ENCODE results near the gene ERFE. TPM values are rescaled to one million over a fixed set of nuclear protein-coding genes. Genes with fewer than 3 reads are reported as not detected.

The ERFE gene
- total and polyA plus RNA-seq, 2 of the 13 experiments (the other 11 are each of a cell fraction or from before 2014, with no cell fraction given), result 0.09 TPM; not detected in 1

DNA sequence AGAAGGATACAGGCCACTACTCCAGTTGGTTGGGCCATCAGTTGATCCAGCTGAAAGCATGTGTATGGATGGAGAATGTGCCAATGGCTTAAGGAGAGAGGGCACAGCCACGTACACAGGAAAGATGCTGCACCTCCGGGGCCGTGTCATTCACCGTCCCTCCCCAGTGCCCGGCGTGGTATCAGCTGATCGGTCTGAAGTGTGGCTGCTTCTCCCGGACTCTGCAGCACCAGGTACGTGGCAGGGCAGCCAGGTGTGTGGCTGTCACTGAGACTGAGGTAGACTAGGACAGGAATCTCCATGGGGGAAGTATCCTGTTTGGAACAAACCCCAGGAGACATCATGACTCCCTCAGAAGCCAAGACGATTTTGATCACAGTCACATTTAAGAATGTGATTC lies 4.2 kb upstream of the ERFE start:
- Histone ChIP-seq H3K9ac (ENCODE audit: insufficient read depth, low read depth, low read length) (no peak overlapping the region), H3K27ac (ENCODE audit: extremely low read length, insufficient read depth, low read length) (no peak overlapping the region), H3K4me2 (ENCODE audit: low read depth, low read length) (no peak overlapping the region), H2AFZ (ENCODE audit: low read length) (no peak overlapping the region), H3K27me3 (ENCODE audit: control insufficient read depth in 1 of 2, insufficient read depth in 2 of 2, low read length in 2 of 2) (peaks cover 29 to 66% of the 10 kb centered on the region in 2 experiments), H3K4me1 (ENCODE audit: insufficient read depth, low read length) (peaks cover 26% of the 10 kb centered on the region), H3K36me3 (replicated peaks in 1 of 2; ENCODE audit: control insufficient read depth in 1 of 2, insufficient read depth in 2 of 2, low read length in 2 of 2) (no peaks in the 10 kb centered on the region), H3K4me3 (replicated peaks in 1 of 3; ENCODE audit: insufficient read depth in 1 of 3, low read depth in 2 of 3, low read length in 3 of 3) (no peak overlapping the region), H3K9me3 (ENCODE audit: low read length) (no peaks in the 10 kb centered on the region), H4K20me1 (ENCODE audit: insufficient read depth, low read length) (no peaks in the 10 kb centered on the region), H3K79me2 (ENCODE audit: insufficient read depth, low read length) (no peaks in the 10 kb centered on the region)
- WGBS (ENCODE audit: low lambda C conversion rate), result 46% methylated on average over 10 of the region's 10 CpGs
- BruUV-seq (replicated peaks), result no TSS peak
- intact Hi-C loops (cut with micrococcal nuclease; ENCODE audit: unreplicated experiment), result no loop called here
- FAIRE-seq (no peak), ATAC-seq (no peak), DNase-seq (ENCODE audit: low spot score) (no peak)
- ChIA-PET CTCF (ENCODE audit: low intra/inter-chr PET ratio, low total read pairs) (no interaction called here), POLR2A (no interaction called here)
- TF ChIP-seq SIN3B (IDR thresholded peaks at IDR 0.05; ENCODE audit: low read length), result no peak
- TF ChIP-seq ZNF451 (CRISPR knock-in tag; IDR thresholded peaks at IDR 0.05), result no peak
- TF ChIP-seq, protein P1, sequence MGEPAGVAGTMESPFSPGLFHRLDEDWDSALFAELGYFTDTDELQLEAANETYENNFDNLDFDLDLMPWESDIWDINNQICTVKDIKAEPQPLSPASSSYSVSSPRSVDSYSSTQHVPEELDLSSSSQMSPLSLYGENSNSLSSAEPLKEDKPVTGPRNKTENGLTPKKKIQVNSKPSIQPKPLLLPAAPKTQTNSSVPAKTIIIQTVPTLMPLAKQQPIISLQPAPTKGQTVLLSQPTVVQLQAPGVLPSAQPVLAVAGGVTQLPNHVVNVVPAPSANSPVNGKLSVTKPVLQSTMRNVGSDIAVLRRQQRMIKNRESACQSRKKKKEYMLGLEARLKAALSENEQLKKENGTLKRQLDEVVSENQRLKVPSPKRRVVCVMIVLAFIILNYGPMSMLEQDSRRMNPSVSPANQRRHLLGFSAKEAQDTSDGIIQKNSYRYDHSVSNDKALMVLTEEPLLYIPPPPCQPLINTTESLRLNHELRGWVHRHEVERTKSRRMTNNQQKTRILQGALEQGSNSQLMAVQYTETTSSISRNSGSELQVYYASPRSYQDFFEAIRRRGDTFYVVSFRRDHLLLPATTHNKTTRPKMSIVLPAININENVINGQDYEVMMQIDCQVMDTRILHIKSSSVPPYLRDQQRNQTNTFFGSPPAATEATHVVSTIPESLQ (CRISPR knock-in tag; conservative IDR thresholded peaks at IDR 0.05), result no peak
- no peak for TF ChIP-seq ZZZ3 (CRISPR knock-in tag; IDR thresholded peaks at IDR 0.05; ENCODE audit: borderline replicate concordance)
- no peak for TF ChIP-seq ZNF563 (CRISPR knock-in tag; IDR thresholded peaks at IDR 0.05)
- TF ChIP-seq, protein P2, sequence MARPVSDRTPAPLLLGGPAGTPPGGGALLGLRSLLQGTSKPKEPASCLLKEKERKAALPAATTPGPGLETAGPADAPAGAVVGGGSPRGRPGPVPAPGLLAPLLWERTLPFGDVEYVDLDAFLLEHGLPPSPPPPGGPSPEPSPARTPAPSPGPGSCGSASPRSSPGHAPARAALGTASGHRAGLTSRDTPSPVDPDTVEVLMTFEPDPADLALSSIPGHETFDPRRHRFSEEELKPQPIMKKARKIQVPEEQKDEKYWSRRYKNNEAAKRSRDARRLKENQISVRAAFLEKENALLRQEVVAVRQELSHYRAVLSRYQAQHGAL (CRISPR knock-in tag; IDR thresholded peaks at IDR 0.05; ENCODE audit: not compliant biosample characterization), result no peak
- TF ChIP-seq ZFP37 (CRISPR knock-in tag; IDR thresholded peaks at IDR 0.05; ENCODE audit: borderline replicate concordance), result no peak
- TF ChIP-seq ZNF496 (CRISPR knock-in tag; IDR thresholded peaks at IDR 0.05; ENCODE audit: insufficient replicate concordance), result no peak
- TF ChIP-seq SMARCE1 (IDR thresholded peaks at IDR 0.05; ENCODE audit: borderline replicate concordance), result no peak
- no peak for TF ChIP-seq BHLHE40 (IDR thresholded peaks at IDR 0.05; ENCODE audit: low read length)
- no peak for TF ChIP-seq GATA4 (IDR thresholded peaks at IDR 0.05; ENCODE audit: borderline replicate concordance, low read depth)
- TF ChIP-seq ZSCAN21 (CRISPR knock-in tag; IDR thresholded peaks at IDR 0.05; ENCODE audit: borderline replicate concordance), result no peak
- no peak for TF ChIP-seq ZNF768 (CRISPR knock-in tag; IDR thresholded peaks at IDR 0.05)
- TF ChIP-seq TSC22D2 (CRISPR knock-in tag; IDR thresholded peaks at IDR 0.05; ENCODE audit: borderline replicate concordance), result no peak
- no peak for TF ChIP-seq ZNF317 (CRISPR knock-in tag; IDR thresholded peaks at IDR 0.05)
- in situ Hi-C loops (cut with HindIII; ENCODE audit: extremely low pct_ligation_motif_present, low pct_unique_long_range_greater_than_20kb), result no loop called here

All from HepG2 (cell line).